Activated T-helper 17 cell treated with anti-CD3 and anti-CD28 coated beads, Interleukin-2, amount 50 U/mL, for 72 hours (primary cell): ENCODE results near the gene AJUBA. TPM values are rescaled to one million over a fixed set of nuclear protein-coding genes. Genes with fewer than 3 reads are reported as not detected.
"Not testable (repeated sequence)": the region's sequence is repeated elsewhere in the genome, so short reads cannot be mapped to it uniquely, and the experiment has no call there.

Experiments
- ATAC-seq: fragments of 150-1000 bp; cut with Tn5 transposase; replicated peaks from 2 replicates; pipeline ENCODE4 v1.10.0; 2021; ENCODE audit warnings: mild to moderate bottlenecking, moderate library complexity
- H3K27ac Mint-ChIP-seq: one replicate; pipeline ENCODE4 v1.8.0; 2022; ENCODE audit warnings: mixed read lengths
- H3K27me3 Mint-ChIP-seq: one replicate; pipeline ENCODE4 v1.8.0; 2022; ENCODE audit warnings: mixed read lengths
- H3K36me3 Mint-ChIP-seq: one replicate; pipeline ENCODE4 v1.8.0; 2022; ENCODE audit warnings: low read depth, mild to moderate bottlenecking, mixed read lengths
- H3K4me1 Mint-ChIP-seq: one replicate; pipeline ENCODE4 v1.8.0; 2022; ENCODE audit warnings: mixed read lengths
- H3K4me3 Mint-ChIP-seq: one replicate; pipeline ENCODE4 v1.8.0; 2022; ENCODE audit warnings: mild to moderate bottlenecking, mixed read lengths
- H3K9me3 Mint-ChIP-seq: one replicate; pipeline ENCODE4 v1.8.0; 2022; ENCODE audit warnings: mixed read lengths
- total RNA-seq, 2 donors: library from RNA; stranded (reverse); gene quantifications; one replicate each; pipeline ENCODE4 v1.2.3, GENCODE V29; 2022

The AJUBA gene
- total RNA-seq, 2 donors from 2014 or later: 1.1 to 7.5 TPM

DNA sequence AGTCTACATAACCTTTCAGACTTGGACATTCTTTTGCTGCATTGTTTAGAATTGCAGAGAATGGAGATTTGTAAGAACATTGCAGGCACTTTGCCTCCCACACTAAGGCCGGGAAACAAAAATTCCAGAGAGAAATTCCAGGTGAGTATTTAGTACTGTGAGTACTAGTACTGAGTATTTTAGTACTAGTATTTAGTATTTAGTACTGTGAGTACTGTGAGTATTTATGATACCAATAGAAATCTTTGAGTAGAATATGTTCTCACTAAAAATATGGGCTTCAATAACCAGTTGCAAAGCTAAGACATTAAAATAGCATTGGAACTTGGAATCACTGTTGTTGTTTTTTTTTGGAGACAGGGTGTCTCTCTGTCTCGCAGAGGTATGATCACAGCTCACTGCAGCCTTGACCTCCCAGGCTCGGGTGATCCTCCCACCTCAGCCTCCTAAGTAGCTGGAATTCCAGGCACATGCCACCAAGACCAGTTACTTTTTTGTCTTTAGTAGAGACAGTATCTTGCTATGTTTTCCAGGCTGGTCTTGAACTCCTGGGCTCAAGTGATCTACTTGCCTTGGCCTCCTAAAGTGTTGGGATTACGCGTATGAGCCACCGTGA, 20.2 kb downstream of the AJUBA start:
- Mint-ChIP-seq H3K4me3 (no peak overlapping the region), H3K4me1 (no peaks in the 10 kb centered on the region)

DNA sequence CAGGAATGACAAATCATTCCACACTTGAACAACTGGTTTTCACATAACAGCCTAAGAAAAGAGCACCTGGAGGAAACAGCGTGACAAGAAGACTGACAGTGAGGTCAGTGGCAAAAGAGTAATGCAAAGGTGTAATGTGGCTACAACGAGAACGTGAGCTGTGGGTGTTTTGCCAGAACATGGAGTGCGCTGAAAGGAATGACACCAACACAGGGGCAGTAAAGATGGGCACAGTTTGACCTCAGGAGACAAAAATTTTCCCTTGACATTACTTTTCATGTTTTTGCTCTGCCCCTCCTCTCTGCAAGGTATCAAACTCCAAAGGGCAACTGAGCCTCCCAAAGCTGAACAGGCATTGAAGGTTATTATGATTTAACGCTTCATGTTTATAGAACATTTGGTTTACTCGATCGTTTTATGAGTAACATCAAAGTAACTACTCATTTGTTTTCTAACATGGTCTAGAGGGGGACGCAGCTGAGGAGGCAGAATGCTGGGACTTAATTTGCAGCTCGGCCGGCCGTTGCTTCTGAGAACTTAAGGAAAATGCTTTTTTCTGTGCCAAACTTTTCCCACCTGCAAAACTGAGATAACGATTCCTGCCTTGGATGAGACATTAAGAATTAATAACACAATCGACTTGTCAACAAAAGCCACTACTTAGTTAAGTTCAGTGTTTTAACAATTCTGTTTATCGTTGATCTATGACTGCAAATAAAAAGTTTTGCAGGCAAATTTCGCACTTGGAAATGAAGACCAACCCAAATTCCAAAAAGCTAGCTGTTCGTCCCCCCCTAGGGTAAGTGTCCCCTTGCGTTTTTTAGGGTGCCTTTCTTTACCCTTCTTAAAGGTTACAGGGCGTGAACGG, 26.4 kb downstream of the AJUBA start:
- peaks cover 44% of the 10 kb centered on the region for H3K36me3 Mint-ChIP-seq
- H3K27me3 Mint-ChIP-seq: no peaks in the 10 kb centered on the region
- peak overlapping the region; percentile 95 for H3K4me3 Mint-ChIP-seq
- H3K9me3 Mint-ChIP-seq: no peaks in the 10 kb centered on the region
- peak overlapping the region; percentile 91 for H3K27ac Mint-ChIP-seq
- H3K4me1 Mint-ChIP-seq: peaks cover 8% of the 10 kb centered on the region
- no peak for ATAC-seq

More for the DNA sequence above, 20.2 kb downstream of the AJUBA start:
- H3K9me3 Mint-ChIP-seq: no peaks in the 10 kb centered on the region
- H3K27ac Mint-ChIP-seq: no peak overlapping the region
- H3K27me3 Mint-ChIP-seq: no peaks in the 10 kb centered on the region
- ATAC-seq: no peak
- H3K36me3 Mint-ChIP-seq: no peaks in the 10 kb centered on the region

DNA sequence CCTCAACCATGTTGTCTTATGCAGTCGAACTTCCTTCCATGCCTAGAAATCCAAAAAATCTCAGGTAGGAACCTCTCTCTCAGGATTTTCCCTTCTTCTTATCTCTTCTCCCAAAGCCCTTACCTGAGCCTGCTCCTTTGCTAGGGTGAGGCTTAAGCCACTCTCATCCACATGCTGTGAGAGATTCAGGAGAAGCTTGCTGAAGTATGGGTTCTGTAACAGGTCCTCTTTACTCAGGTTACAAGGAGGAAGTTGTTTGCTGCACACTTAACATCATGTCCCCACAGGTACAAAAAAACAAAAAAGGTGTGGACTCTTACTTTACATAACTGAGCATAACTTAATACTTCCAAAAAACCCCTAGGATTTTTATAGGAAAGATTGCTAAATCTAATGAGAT, 29.9 kb downstream of the AJUBA start:
- H3K4me3 Mint-ChIP-seq: no peak overlapping the region
- no peaks in the 10 kb centered on the region for H3K9me3 Mint-ChIP-seq
- H3K27ac Mint-ChIP-seq: peak overlapping the region; percentile 25
- ATAC-seq: no peak
- H3K4me1 Mint-ChIP-seq: peaks cover 8% of the 10 kb centered on the region
- no peaks in the 10 kb centered on the region for H3K27me3 Mint-ChIP-seq
- H3K36me3 Mint-ChIP-seq: peaks cover 79% of the 10 kb centered on the region

- H3K27ac Mint-ChIP-seq, ATAC-seq, H3K27me3 Mint-ChIP-seq, H3K4me3 Mint-ChIP-seq, H3K9me3 Mint-ChIP-seq, H3K4me1 Mint-ChIP-seq: not testable (repeated sequence)
- H3K36me3 Mint-ChIP-seq: peaks cover 85% of the 10 kb centered on the region
Observed at GRCh38 chr14:22951795-22952194, 30.6 kb downstream of the AJUBA start.

DNA sequence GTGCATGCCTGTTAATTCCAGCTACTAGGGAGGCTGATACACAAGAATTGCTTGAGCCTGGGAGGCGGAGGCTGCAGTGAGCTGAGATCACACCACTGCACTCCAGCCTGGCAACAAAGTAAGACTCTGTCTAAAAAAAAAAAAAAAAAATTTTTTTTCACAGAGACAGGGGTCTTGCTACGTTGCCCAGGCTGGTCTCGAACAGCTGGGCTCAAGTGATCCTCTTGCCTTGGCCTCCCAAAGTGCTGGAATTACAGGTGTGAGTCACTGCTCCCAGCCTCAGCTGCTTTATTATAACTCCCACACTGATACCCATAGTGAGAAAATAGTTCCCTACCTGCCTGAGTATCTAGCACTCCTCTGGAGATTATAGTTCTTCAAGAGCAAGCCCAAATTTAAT, 36.7 kb downstream of the AJUBA start:
- no peaks in the 10 kb centered on the region for H3K4me1 Mint-ChIP-seq
- no peak overlapping the region for H3K27ac Mint-ChIP-seq
- ATAC-seq: no peak
- no peaks in the 10 kb centered on the region for H3K27me3 Mint-ChIP-seq
- no peaks in the 10 kb centered on the region for H3K9me3 Mint-ChIP-seq
- H3K36me3 Mint-ChIP-seq: peaks cover 77% of the 10 kb centered on the region
- H3K4me3 Mint-ChIP-seq: no peak overlapping the region

- H3K27me3 Mint-ChIP-seq: no peaks in the 10 kb centered on the region
- no peak overlapping the region for H3K4me3 Mint-ChIP-seq
Observed at GRCh38 chr14:22939684-22940083, 42.7 kb downstream of the AJUBA start.

GRCh38 chr14:22935156-22935555, 47.2 kb downstream of the AJUBA start:
- no peak for ATAC-seq
- Mint-ChIP-seq H3K4me1 (peaks cover 13% of the 10 kb centered on the region), H3K27ac (no peak overlapping the region), H3K9me3 (no peaks in the 10 kb centered on the region), H3K4me3 (no peak overlapping the region), H3K36me3 (no peaks in the 10 kb centered on the region), H3K27me3 (no peaks in the 10 kb centered on the region)

More at GRCh38 chr14:22939684-22940083, 42.7 kb downstream of the AJUBA start:
- no peaks in the 10 kb centered on the region for H3K9me3 Mint-ChIP-seq
- no peak overlapping the region for H3K27ac Mint-ChIP-seq
- H3K4me1 Mint-ChIP-seq: no peaks in the 10 kb centered on the region
- H3K36me3 Mint-ChIP-seq: peaks cover 27% of the 10 kb centered on the region
- no peak for ATAC-seq

GRCh38 chr14:22932146-22932545, 50.2 kb downstream of the AJUBA start:
- Mint-ChIP-seq H3K9me3 (no peaks in the 10 kb centered on the region), H3K4me1 (peaks cover 21% of the 10 kb centered on the region), H3K27me3 (no peaks in the 10 kb centered on the region), H3K4me3 (peak overlapping the region; percentile 16), H3K27ac (no peak overlapping the region), H3K36me3 (peaks cover 4% of the 10 kb centered on the region)
- no peak for ATAC-seq

GRCh38 chr14:22929961-22930364, 52.4 kb downstream of the AJUBA start:
- H3K4me3 Mint-ChIP-seq: no peak overlapping the region
- peaks cover 25% of the 10 kb centered on the region for H3K4me1 Mint-ChIP-seq
- no peaks in the 10 kb centered on the region for H3K27me3 Mint-ChIP-seq
- H3K27ac Mint-ChIP-seq: no peak overlapping the region
- no peaks in the 10 kb centered on the region for H3K9me3 Mint-ChIP-seq
- no peak for ATAC-seq
- peaks cover 26% of the 10 kb centered on the region for H3K36me3 Mint-ChIP-seq

GRCh38 chr14:22929104-22929960, 53.0 kb downstream of the AJUBA start, which contains the start of gene PRMT5:
TSS of gene PRMT5 (minus strand) at chr14:22929376. CDS start at chr14:22929361, 15 bp downstream.
- H3K4me3 Mint-ChIP-seq: no peak within 1 kb of the TSS
- no peak within 1 kb of the TSS for H3K27ac Mint-ChIP-seq
- peaks cover 25% of the 10 kb centered on the region for H3K4me1 Mint-ChIP-seq
- peak; percentile 95 for ATAC-seq
- H3K9me3 Mint-ChIP-seq: no peaks in the 10 kb centered on the region
- no peaks in the 10 kb centered on the region for H3K27me3 Mint-ChIP-seq
- peaks cover 32% of the 10 kb centered on the region for H3K36me3 Mint-ChIP-seq

DNA sequence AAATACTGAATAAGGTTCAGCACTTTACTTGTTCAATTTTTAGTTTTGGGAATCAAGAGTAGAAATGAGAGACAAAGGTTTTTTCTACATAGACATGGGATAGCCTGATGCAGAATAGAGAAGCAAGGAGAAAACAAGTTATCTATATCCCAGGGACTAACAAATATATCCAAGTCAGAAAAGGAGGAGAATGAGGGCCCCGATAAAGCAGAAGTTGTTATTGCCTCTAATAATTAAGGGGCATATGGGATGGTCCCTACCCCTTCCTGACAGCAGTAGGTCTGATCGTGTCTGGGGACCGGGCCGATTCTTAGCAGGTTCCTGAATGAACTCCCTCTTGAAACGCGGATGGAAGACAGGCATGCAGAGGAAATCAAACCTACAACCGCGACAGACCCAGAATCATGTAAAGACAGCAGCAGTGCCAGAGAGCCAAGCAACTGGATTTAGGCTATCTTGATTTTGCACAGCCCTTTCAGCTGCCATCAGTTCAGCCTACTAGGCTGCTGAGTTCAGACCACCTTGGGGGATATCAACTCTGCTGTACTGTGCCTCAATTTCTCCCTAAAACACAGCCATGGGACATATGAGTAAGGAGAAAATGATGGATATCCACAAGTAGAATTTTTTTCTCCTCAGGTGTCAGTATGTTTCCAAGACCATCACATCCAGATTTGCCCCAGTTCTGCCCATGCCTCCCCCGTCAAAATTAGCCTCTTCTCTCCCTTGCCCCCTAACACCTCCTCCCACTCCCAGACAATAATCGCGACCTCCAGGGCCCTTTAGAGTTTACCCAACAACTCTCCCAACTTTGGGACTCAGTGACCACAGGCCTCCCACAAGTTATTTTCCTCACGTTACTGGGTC, 53.9 kb downstream of the AJUBA start:
- Mint-ChIP-seq H3K9me3 (no peaks in the 10 kb centered on the region), H3K36me3 (peaks cover 41% of the 10 kb centered on the region), H3K27me3 (no peaks in the 10 kb centered on the region), H3K4me1 (peaks cover 21% of the 10 kb centered on the region), H3K4me3 (no peak overlapping the region), H3K27ac (no peak overlapping the region)
- ATAC-seq: no peak

GRCh38 chr14:22926316-22926715, 56.0 kb downstream of the AJUBA start:
- ATAC-seq: no peak
- no peak overlapping the region for H3K27ac Mint-ChIP-seq
- no peaks in the 10 kb centered on the region for H3K9me3 Mint-ChIP-seq
- no peaks in the 10 kb centered on the region for H3K27me3 Mint-ChIP-seq
- H3K4me3 Mint-ChIP-seq: no peak overlapping the region
- H3K36me3 Mint-ChIP-seq: peaks cover 61% of the 10 kb centered on the region
- peaks cover 18% of the 10 kb centered on the region for H3K4me1 Mint-ChIP-seq

DNA sequence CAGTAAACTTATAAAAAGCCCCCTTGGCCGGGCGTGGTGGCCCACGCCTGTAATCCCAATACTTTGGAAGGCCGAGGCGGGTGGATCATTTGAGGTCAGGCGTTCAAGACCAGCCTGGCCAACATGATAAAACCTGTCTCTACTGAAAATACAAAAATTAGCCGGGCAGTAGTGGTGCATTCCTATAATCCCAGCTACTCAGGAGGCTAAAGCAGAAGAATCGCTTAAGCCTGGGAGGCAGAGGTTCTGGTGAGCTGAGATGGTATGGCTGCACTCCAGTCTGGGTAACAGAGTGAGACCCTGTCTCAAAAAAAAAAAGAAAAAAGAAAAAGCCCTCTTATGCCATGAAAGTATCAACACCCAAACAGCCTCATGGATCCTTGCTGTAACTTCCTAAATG, 56.8 kb downstream of the AJUBA start:
- Mint-ChIP-seq H3K4me1 (peaks cover 22% of the 10 kb centered on the region), H3K4me3 (no peak overlapping the region), H3K27ac (no peak overlapping the region), H3K36me3 (peaks cover 69% of the 10 kb centered on the region), H3K9me3 (no peaks in the 10 kb centered on the region), H3K27me3 (no peaks in the 10 kb centered on the region)
- ATAC-seq: no peak

- Mint-ChIP-seq H3K27ac (no peak overlapping the region), H3K36me3 (peaks cover 86% of the 10 kb centered on the region), H3K4me1 (peaks cover 27% of the 10 kb centered on the region), H3K4me3 (no peak overlapping the region), H3K27me3 (no peaks in the 10 kb centered on the region), H3K9me3 (no peaks in the 10 kb centered on the region)
- ATAC-seq: no peak
Observed at GRCh38 chr14:22923746-22924145, 58.6 kb downstream of the AJUBA start.
